Fibroblast of the conjunctiva (primary cell): ENCODE measurements around the gene ADORA1.

Experiments used
- DNase-seq: peaks from one replicate; pipeline ENCODE4 v3.0.0-alpha.2; 2010; ENCODE audit warnings: low read depth

ADORA1 gene

GRCh38 chr1:203093754-203094410 is 33.6 kb upstream of the ADORA1 start:
- no peak for DNase-seq

GRCh38 chr1:203095061-203095690 is 32.4 kb upstream of the ADORA1 start:
- DNase-seq: no peak

- no peak for DNase-seq
Measured at GRCh38 chr1:203096566-203096965, 31.0 kb upstream of the ADORA1 start.

- no peak for DNase-seq
Measured at GRCh38 chr1:203097001-203097400, 30.5 kb upstream of the ADORA1 start.

GRCh38 chr1:203098445-203098844 is 29.1 kb upstream of the ADORA1 start:
- no peak for DNase-seq

GRCh38 chr1:203098914-203099520 is 28.5 kb upstream of the ADORA1 start:
- no peak for DNase-seq

- DNase-seq: no peak
Measured at GRCh38 chr1:203099805-203100515, 27.6 kb upstream of the ADORA1 start.

GRCh38 chr1:203100516-203100869 is 27.0 kb upstream of the ADORA1 start:
- no peak for DNase-seq

GRCh38 chr1:203101813-203102634 is 25.5 kb upstream of the ADORA1 start:
- no peak for DNase-seq

- no peak for DNase-seq
Measured at GRCh38 chr1:203103216-203103615, 24.3 kb upstream of the ADORA1 start.

GRCh38 chr1:203103829-203104495 is 23.6 kb upstream of the ADORA1 start:
- no peak for DNase-seq

GRCh38 chr1:203104789-203105390 is 22.6 kb upstream of the ADORA1 start:
- no peak for DNase-seq

- no peak for DNase-seq
Measured at GRCh38 chr1:203112475-203112874, 15.1 kb upstream of the ADORA1 start.

GRCh38 chr1:203113308-203113707 is 14.2 kb upstream of the ADORA1 start:
- DNase-seq: no peak

- no peak for DNase-seq
Measured at GRCh38 chr1:203114202-203114601, 13.3 kb upstream of the ADORA1 start.

GRCh38 chr1:203116091-203116820 is 11.3 kb upstream of the ADORA1 start:
- DNase-seq: no peak

- DNase-seq: peak; percentile 27
Measured at GRCh38 chr1:203117611-203118575, 9.6 kb upstream of the ADORA1 start.

GRCh38 chr1:203120325-203121153 is 7.0 kb upstream of the ADORA1 start:
- DNase-seq: no peak
